AG04449 (cell line): ENCODE data around the gene GTF2A1.

Source experiments
- CTCF ChIA-PET: fragments of 350-600 bp; formaldehyde crosslinking; extraction: SDS; loops from one replicate; lab custom pipeline; 2021; ENCODE audit warnings: antibody characterized with exemption; lab: Yijun Ruan, JAX
- POLR2A ChIA-PET: fragments of 400-600, 350-600 bp; formaldehyde crosslinking; extraction: SDS; loops from one replicate; lab custom pipeline; 2020; ENCODE audit warnings: antibody characterized with exemption, inconsistent platforms; lab: Yijun Ruan, JAX
- DNase-seq: peaks from one replicate; pipeline ENCODE4 v3.0.0-alpha.2; 2010; ENCODE audit warnings: low read depth, low spot score
- H3K4me3 ChIP-seq: 2 replicates; pipeline ENCODE4 v1.5.1; 2011; ENCODE audit warnings: low read depth, mild to moderate bottlenecking, control low read depth, low read length
- CTCF ChIP-seq: IDR thresholded peaks from one replicate; pipeline ENCODE4 v1.5.1; 2011; ENCODE audit warnings: mild to moderate bottlenecking, moderate library complexity, low read length, control low read depth, inconsistent platforms; ENCODE audit not compliant: insufficient read depth; ENCODE audit errors: missing control alignments

Gene GTF2A1

GRCh38 chr14:81199084-81199483 is 21.7 kb downstream of the GTF2A1 start:
- ChIA-PET CTCF (interaction anchor here (0.7 to 1.3 kb wide), 3 partner anchors 14 to 28 kb away, joined by 3 to 9 read pairs (median 4); no protein-coding TSS in a partner anchor), POLR2A (interaction anchor here (0.7 kb wide), 1 partner anchor 26 kb away, joined by 3 read pairs; no protein-coding TSS in a partner anchor)
- TF ChIP-seq CTCF, result no peak
- DNase-seq, result no peak
- no peak overlapping the region for H3K4me3 ChIP-seq

- no peak for DNase-seq
- ChIA-PET POLR2A (interaction anchor here (0.7 kb wide), 1 partner anchor 26 kb away, joined by 3 read pairs; no protein-coding TSS in a partner anchor), CTCF (interaction anchor here (0.7 to 1.3 kb wide), 3 partner anchors 14 to 28 kb away, joined by 3 to 9 read pairs (median 4); no protein-coding TSS in a partner anchor)
Observed at GRCh38 chr14:81198651-81199050, 22.1 kb downstream of the GTF2A1 start.

GRCh38 chr14:81193924-81194633 is 26.7 kb downstream of the GTF2A1 start:
- CTCF ChIA-PET, result interaction anchor here (0.9 kb wide), 1 partner anchor 23 kb away, joined by 4 read pairs; no protein-coding TSS in a partner anchor
- H3K4me3 ChIP-seq, result no peak overlapping the region
- DNase-seq, result no peak
- POLR2A ChIA-PET, result no interaction called here
- TF ChIP-seq CTCF, result no peak

More at GRCh38 chr14:81198651-81199050, 22.1 kb downstream of the GTF2A1 start:
- no peak overlapping the region for H3K4me3 ChIP-seq
- no peak for TF ChIP-seq CTCF

GRCh38 chr14:81192594-81192993 is 28.2 kb downstream of the GTF2A1 start:
- DNase-seq, result no peak
- no peak overlapping the region for H3K4me3 ChIP-seq
- ChIA-PET CTCF (interaction anchor here (0.9 to 1.6 kb wide), 3 partner anchors 19 to 23 kb away, joined by 3 read pairs; no protein-coding TSS in a partner anchor), POLR2A (no interaction called here)
- TF ChIP-seq CTCF, result no peak

- CTCF ChIA-PET, result interaction anchor here (1.0 to 1.5 kb wide), 3 partner anchors 13 to 18 kb away, joined by 4 to 5 read pairs (median 4); no protein-coding TSS in a partner anchor
- H3K4me3 ChIP-seq, result no peak overlapping the region
- POLR2A ChIA-PET, result interaction anchor here (0.5 kb wide), 1 partner anchor 29 kb away, joined by 3 read pairs; no protein-coding TSS in a partner anchor
Observed at GRCh38 chr14:81187832-81188522, 32.8 kb downstream of the GTF2A1 start.

More at GRCh38 chr14:81187832-81188522, 32.8 kb downstream of the GTF2A1 start:
- DNase-seq, result no peak
- TF ChIP-seq CTCF, result no peak
